ENCODE measurements around the gene ATXN1. TPM values are rescaled to one million over a fixed set of nuclear protein-coding genes. Genes with fewer than 3 reads are reported as not detected.

The ATXN1 gene
- total and polyA plus RNA-seq, 2 of the 8 experiments (the other 6 are each of a cell fraction or from before 2014, with no cell fraction given): 1.6 to 4.0 TPM

GRCh38 chr6:16450821-16451220 is 310.4 kb downstream of the ATXN1 start:
- no peak overlapping the region for H3K4me2 ChIP-seq (ENCODE audit: insufficient read depth in 1 of 2, low read depth in 2 of 2, low read length in 2 of 2)
- H2BK120ac ChIP-seq (replicated peaks; ENCODE audit: low read depth, low read length): no peak overlapping the region
- no peaks in the 10 kb centered on the region for H4K20me1 ChIP-seq (replicated peaks in 1 of 2; ENCODE audit: control insufficient read depth in 1 of 2, insufficient read depth in 2 of 2, low read length in 2 of 2)
- H3K79me2 ChIP-seq (ENCODE audit: control insufficient read depth in 1 of 2, insufficient read depth in 2 of 2, low read length in 2 of 2): no peaks in the 10 kb centered on the region
- no peak overlapping the region for H3K18ac ChIP-seq (ENCODE audit: extremely low read depth, low read length)
- H3K23me2 ChIP-seq (ENCODE audit: low read depth, low read length): no peaks in the 10 kb centered on the region
- H3K56ac ChIP-seq (replicated peaks; ENCODE audit: insufficient read length, low read depth, low read length): no peak overlapping the region
- H4K5ac ChIP-seq (ENCODE audit: insufficient read length, low read depth, low read length): no peak overlapping the region
- 87% methylated on average over 7 of the region's 7 CpGs; no CpG with 5 or more reads in 1 of the 2 experiments for WGBS, 2 experiments (ENCODE audit: extremely low coverage in 1 of 2, insufficient coverage in 1 of 2, insufficient read length in 1 of 2, insufficient replicate concordance in 2 of 2, low coverage in 1 of 2, low lambda C conversion rate in 2 of 2, missing lambda C conversion rate in 1 of 2)
- no peak overlapping the region for H2BK5ac ChIP-seq (ENCODE audit: low read depth, low read length)
- no peak overlapping the region for H4K91ac ChIP-seq (replicated peaks; ENCODE audit: insufficient read length, low read length)
- H3K14ac ChIP-seq (ENCODE audit: insufficient read length): no peak overlapping the region
- H3K27me3 ChIP-seq (replicated peaks in 1 of 4; ENCODE audit: control insufficient read depth in 3 of 4, extremely low read depth in 1 of 4, insufficient read depth in 3 of 4, low read length in 3 of 4): no peaks in the 10 kb centered on the region
- H3K4ac ChIP-seq (replicated peaks; ENCODE audit: insufficient read length, low read depth, low read length): no peak overlapping the region
- no peaks in the 10 kb centered on the region for H3K36me3 ChIP-seq (ENCODE audit: control insufficient read depth in 2 of 4, insufficient read depth in 4 of 4, low read length in 3 of 4)
- H3K79me1 ChIP-seq (ENCODE audit: low read depth, low read length): no peaks in the 10 kb centered on the region
- H2BK15ac ChIP-seq (ENCODE audit: low read length): no peak overlapping the region
- H3K27ac ChIP-seq (ENCODE audit: low read depth, low read length): no peak overlapping the region
- no peak for TF ChIP-seq SUZ12 (IDR thresholded peaks at IDR 0.05; ENCODE audit: low read length)
- no peak for TF ChIP-seq ZNF274 (IDR thresholded peaks at IDR 0.05; ENCODE audit: borderline replicate concordance, extremely low read depth, low read length)
- no peak for TF ChIP-seq POLR2AphosphoS5 (IDR thresholded peaks at IDR 0.05; ENCODE audit: low read depth, low read length)
- no peak for TF ChIP-seq CTBP2 (IDR thresholded peaks at IDR 0.05; ENCODE audit: borderline replicate concordance, insufficient read depth, insufficient read length, low read length)
- TF ChIP-seq KDM5A (IDR thresholded peaks at IDR 0.05; ENCODE audit: low read length): no peak
- TF ChIP-seq SRF (IDR thresholded peaks at IDR 0.05; ENCODE audit: low read depth, low read length): no peak
- no peak for TF ChIP-seq BRCA1 (IDR thresholded peaks at IDR 0.05; ENCODE audit: low read depth, low read length)
- TF ChIP-seq MAX (IDR thresholded peaks at IDR 0.05): no peak
- TF ChIP-seq BACH1 (IDR thresholded peaks at IDR 0.05; ENCODE audit: low read length): no peak
- no peak for TF ChIP-seq CHD2 (IDR thresholded peaks at IDR 0.05; ENCODE audit: low read length)
- ChIA-PET POLR2A (ENCODE audit: partially characterized antibody) (no interaction called here), CTCF (ENCODE audit: partially characterized antibody) (no interaction called here)
- H3K9ac ChIP-seq (replicated peaks in 1 of 4; ENCODE audit: extremely low read depth in 1 of 4, low read depth in 3 of 4, low read length in 3 of 4): no peak overlapping the region
- FAIRE-seq (no peak), DNase-seq (ENCODE audit: low read depth in 1 of 2, low spot score in 2 of 2) (no peak)
- H4K8ac ChIP-seq (ENCODE audit: extremely low read depth, insufficient read depth, low read length): no peak overlapping the region
- no peak overlapping the region for H2BK20ac ChIP-seq (ENCODE audit: low read length)
- no peak overlapping the region for H2BK12ac ChIP-seq (ENCODE audit: low read depth, low read length)
- H3K23ac ChIP-seq (ENCODE audit: insufficient read length): no peak overlapping the region
- no peak overlapping the region for H2AFZ ChIP-seq (ENCODE audit: low read length)
- no peak overlapping the region for H3K4me3 ChIP-seq (ENCODE audit: extremely low read depth in 1 of 4, insufficient read depth in 2 of 4, low read depth in 3 of 4, low read length in 4 of 4)
- H3K9me3 ChIP-seq (ENCODE audit: insufficient read depth in 2 of 2, low read depth in 1 of 2, low read length in 1 of 2): 0 out of 4 replicates have a peak, but pooled peaks cover 0 to 2% of the 10 kb centered on the region in 2 experiments
- no peak overlapping the region for H2AK5ac ChIP-seq (ENCODE audit: low read depth, low read length)
- H3K4me1 ChIP-seq (replicated peaks in 1 of 4; ENCODE audit: control insufficient read depth in 3 of 4, insufficient read depth in 4 of 4, low read length in 3 of 4): no peaks in the 10 kb centered on the region
